HG03066 (cell line): ENCODE results near the gene RAX2.

Experiments used
- ATAC-seq: cut with Tn5 transposase; IDR thresholded peaks from one replicate; pipeline ENCODE4 v1.9.1; 2021; ENCODE audit warnings: low read depth; ENCODE audit not compliant: unreplicated experiment

Gene RAX2

GRCh38 chr19:3803114-3803888 is 31.3 kb upstream of the RAX2 start:
- no peak for ATAC-seq

- no peak for ATAC-seq
These were observed 29.5 kb upstream of the RAX2 start for GRCh38 chr19:3801412-3802096.

GRCh38 chr19:3800996-3801395 is 29.0 kb upstream of the RAX2 start:
- no peak for ATAC-seq

- ATAC-seq = no peak
These were observed 26.1 kb upstream of the RAX2 start for GRCh38 chr19:3798137-3798536.

GRCh38 chr19:3796358-3796757 is 24.3 kb upstream of the RAX2 start:
- no peak for ATAC-seq

- no peak for ATAC-seq
These were observed 21.8 kb upstream of the RAX2 start for GRCh38 chr19:3793799-3794198.

- ATAC-seq = no peak
These were observed 20.1 kb upstream of the RAX2 start for GRCh38 chr19:3792114-3792513.

GRCh38 chr19:3790941-3791340 is 18.9 kb upstream of the RAX2 start:
- no peak for ATAC-seq

GRCh38 chr19:3790209-3790734 is 18.2 kb upstream of the RAX2 start:
- ATAC-seq = no peak

- no peak for ATAC-seq
These were observed 17.2 kb upstream of the RAX2 start for GRCh38 chr19:3788996-3789778.

GRCh38 chr19:3785938-3786824 is 14.2 kb upstream of the RAX2 start, which contains the start of gene MATK:
TSS of gene MATK (minus strand) at chr19:3786381. CDS start at chr19:3785135, 1,246 bp downstream.
- ATAC-seq = no peak

- no peak for ATAC-seq
These were observed 13.5 kb upstream of the RAX2 start for GRCh38 chr19:3785451-3785937.

- ATAC-seq = no peak
These were observed 12.8 kb upstream of the RAX2 start for GRCh38 chr19:3784607-3785450.

- ATAC-seq = no peak
These were observed 11.9 kb upstream of the RAX2 start for GRCh38 chr19:3783660-3784584.

GRCh38 chr19:3782903-3783302 is 10.9 kb upstream of the RAX2 start:
- no peak for ATAC-seq

- ATAC-seq = no peak
These were observed 10.3 kb upstream of the RAX2 start for GRCh38 chr19:3782330-3782729.

- ATAC-seq = no peak
These were observed 9.6 kb upstream of the RAX2 start for GRCh38 chr19:3781603-3782002.

GRCh38 chr19:3780786-3781304 is 8.8 kb upstream of the RAX2 start:
- no peak for ATAC-seq
